D721Med (cell line): ENCODE results near the gene RTN3.

Experiments used
- DNase-seq: peaks from one replicate; pipeline ENCODE4 v3.0.0; 2011; ENCODE audit warnings: low spot score; ENCODE audit not compliant: insufficient read length
- FAIRE-seq: peaks from 2 replicates; lab custom pipeline; 2011; peaks lifted over from hg19 to GRCh38; lab: Jason Lieb, UNC
- TF ChIP-seq, protein P1 (sequence below): IDR thresholded peaks from 2 replicates; pipeline ENCODE4 v1.5.1; 2012; ENCODE audit warnings: mild to moderate bottlenecking, control low read depth; ENCODE audit not compliant: insufficient read depth; ENCODE audit errors: missing control alignments

RTN3 gene

DNA sequence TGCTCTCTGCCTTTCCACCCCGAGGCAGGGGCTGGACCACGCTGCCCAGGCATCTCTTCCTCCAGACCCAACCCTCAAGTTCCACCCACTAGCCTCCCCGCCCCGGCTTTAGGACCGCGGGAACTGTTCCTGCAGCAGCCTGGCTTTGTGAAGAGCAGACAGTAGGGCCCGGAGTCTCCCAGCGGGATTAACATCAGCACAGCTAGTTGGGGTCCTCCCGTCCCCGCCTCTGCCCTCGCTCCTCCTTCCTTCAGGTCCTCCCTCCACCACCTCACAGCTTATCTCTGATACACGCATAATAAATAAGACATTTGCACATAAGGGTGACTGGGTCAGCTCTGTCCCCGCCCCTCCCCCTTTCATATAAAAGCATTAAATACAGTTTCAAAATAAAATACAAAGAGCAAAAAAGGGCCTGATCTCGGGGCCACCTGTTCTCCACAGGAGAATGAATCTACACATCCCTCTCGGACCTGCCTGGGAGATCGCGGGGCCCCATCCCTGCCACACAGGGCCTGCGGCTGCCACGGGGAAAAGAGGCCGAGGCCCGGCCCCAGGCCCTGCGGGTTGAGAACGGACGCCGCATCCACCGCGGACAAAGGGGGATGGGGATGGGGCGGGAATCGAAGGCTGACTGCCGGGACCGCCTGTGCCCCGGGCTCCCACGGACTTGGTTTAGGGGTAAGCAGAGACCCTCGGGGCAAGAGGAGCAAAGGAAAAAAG is 80.8 kb downstream of the RTN3 start:
- no peak for DNase-seq
- TF ChIP-seq, protein P1, sequence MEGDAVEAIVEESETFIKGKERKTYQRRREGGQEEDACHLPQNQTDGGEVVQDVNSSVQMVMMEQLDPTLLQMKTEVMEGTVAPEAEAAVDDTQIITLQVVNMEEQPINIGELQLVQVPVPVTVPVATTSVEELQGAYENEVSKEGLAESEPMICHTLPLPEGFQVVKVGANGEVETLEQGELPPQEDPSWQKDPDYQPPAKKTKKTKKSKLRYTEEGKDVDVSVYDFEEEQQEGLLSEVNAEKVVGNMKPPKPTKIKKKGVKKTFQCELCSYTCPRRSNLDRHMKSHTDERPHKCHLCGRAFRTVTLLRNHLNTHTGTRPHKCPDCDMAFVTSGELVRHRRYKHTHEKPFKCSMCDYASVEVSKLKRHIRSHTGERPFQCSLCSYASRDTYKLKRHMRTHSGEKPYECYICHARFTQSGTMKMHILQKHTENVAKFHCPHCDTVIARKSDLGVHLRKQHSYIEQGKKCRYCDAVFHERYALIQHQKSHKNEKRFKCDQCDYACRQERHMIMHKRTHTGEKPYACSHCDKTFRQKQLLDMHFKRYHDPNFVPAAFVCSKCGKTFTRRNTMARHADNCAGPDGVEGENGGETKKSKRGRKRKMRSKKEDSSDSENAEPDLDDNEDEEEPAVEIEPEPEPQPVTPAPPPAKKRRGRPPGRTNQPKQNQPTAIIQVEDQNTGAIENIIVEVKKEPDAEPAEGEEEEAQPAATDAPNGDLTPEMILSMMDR: no peak
- no peak for FAIRE-seq

DNA sequence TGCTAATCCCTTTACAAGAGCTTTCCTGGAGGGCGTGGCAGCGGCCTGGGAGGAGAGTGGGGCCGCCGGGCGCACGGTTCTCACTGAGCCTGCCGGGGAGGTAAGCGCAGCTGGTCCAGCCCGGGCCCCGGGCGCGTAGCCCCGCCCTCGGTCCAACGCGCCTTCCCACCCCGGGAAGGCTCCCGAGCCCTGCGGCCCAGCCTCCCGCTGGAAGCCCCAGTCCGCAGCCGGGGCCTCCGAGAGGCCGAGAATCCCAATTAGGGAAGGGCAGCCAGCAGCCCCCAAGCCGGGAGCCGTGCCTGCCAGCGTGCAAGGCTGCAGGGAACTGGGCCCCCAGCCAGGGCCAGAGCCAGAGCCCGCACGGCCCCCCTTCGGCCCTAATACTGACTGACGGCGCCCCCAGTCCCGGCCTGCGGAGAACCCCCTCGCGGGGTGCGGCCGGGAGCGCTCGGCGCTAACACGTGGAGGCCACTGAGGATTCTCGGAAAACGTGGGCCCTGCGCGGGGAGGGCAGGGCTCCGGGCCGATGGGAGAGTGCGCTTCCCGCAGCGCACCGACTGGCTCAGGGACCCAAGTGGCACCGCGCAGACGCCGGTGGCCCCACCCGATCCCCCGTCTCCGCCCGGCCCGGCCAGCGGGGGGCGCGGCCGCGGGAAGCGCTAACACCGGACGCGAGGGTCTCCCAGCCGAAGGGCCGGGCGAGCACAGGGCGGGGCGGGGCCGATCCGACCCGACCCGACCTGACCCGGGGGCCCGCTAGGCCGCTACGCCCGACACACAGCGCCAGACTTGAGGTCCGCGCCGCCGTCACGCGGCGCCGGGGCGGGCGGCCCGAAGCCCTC is 81.6 kb downstream of the RTN3 start:
- TF ChIP-seq, protein P1: no peak
- FAIRE-seq: no peak

DNA sequence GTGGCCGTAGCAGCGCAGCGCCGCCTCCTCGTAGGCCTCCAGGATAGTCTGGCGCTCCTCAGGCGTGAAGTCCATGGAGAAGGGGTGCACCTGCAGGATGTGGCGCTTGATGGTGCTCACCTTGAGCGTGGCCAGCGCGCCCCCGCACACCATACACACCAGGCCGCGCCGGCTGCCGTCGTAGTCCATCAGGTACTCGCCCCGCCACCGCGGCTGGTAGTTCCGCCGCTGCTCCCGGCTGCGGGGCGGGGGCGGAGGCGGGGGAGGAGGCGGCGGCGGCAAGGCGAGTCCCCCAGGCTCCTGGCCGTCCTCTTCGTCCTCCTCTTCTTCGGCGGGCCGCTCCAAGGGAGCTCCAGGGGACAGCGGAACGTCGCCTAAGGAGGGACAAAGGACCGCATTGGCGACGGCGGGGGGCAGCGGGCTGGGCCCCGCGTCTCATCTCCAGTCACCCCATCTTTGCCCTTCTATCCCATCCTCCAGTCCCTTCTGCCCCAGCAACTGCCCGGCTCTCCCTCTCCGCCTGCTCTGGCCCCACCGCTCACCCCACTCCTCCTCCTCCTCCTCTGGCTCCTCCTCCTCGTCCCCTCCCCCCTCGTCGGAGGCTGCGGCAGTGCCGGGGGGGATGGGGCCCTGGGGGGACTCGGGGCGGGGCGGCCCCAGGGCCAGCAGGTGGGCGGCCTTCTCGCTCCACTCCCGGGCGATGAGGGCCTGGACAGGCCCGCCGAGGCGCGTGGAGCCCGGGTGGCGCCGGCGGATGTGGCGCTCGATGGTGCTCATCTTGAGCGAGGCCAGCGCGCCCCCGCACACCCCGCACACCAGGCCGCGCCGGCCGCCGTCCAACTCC is 82.4 kb downstream of the RTN3 start:
- DNase-seq (no peak), FAIRE-seq (no peak)
- TF ChIP-seq, protein P1: no peak

More for the DNA sequence above, 81.6 kb downstream of the RTN3 start:
- DNase-seq: no peak

DNA sequence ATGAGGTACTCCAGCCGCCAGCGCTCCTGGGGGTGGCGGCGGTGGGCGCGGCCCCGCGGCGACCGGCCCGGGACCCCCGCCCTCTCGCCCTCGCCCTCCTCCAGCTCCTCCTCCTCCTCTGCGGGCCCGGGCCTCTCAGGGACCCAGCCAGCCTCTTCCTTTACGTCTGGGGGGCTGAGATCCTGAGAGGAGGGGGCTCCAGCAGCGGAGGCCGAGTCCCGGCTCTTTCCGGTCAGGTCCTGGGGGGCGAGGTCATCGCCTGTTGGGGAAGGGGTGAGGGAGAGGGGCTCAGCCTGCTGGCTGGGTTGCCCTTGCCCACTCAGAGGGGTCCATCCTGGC is 83.0 kb downstream of the RTN3 start:
- DNase-seq (no peak), FAIRE-seq (no peak)
- TF ChIP-seq, protein P1: no peak

DNA sequence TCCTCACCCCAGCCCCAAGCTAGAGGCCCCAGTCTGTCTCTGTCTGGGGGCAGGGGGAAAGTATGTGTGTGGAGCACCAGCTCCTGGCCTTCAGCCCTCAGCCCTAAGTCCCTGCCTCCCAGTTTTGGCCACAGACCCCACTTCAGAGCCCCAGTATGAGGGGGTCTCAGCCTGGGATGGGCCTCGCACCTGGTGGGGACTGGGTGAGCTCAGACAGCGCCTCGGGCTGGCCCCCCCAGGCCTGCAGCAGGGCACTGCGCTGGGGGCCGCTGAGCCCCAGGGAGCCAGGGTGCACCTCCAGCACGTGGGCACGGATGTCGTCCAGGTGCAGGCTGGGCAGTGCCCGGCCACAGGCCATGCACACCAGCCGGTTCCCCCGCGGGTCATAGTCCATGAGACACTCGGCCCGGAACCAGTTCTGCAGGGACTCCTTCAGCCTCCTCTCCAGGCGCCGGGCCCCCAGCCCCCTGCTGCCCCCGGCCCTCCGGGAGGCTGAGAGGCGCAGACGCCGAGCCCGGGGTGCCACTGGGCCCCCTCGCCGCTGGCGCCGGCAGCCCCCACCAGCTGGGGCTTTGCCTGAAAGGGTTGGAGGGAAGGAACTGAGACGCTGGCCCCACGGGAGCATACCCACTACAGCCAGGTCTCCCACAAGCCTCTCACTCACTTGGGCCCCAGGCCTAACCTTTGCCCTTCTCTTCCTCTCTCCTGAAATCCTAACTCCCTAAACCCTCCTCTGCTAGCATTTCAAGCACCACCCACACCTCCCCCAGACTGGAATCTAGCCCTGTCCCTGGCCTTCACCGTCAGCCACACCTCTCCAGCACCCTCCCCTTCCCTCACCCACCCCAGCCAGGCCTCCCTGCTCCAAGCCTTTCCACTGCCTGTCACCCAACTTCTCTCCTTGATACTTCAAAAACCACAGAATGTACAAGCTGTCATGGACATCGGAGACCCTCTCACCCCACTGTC is 83.7 kb downstream of the RTN3 start:
- no peak for DNase-seq
- FAIRE-seq: no peak
- TF ChIP-seq, protein P1: no peak

DNA sequence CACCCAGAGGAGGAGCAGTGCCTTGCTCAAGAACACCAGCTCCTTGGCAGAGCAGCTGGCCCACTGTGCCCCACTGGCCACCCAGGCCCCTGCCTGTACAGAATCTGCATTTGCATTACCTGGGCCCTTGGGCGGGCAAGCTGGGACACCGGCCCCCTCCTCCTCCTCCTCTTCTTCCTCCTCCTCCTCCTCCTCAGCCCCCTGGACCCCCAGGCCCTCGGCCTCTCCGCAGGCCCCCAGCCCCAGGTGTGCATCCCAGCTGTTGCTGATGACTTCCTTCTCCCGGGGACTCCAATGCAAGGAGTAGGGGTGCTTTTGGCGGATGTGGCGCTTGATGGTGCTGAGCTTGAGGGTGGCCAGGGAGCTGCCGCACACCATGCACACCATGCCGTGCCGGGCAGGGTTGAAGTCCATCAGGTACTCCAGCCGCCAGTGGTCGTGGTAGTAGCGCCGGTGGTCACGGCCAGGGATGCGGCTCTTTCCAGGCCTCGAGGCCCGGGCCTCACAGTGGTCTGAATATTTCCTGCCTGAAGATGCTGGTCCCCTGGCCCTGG is 84.5 kb downstream of the RTN3 start:
- no peak for FAIRE-seq
- TF ChIP-seq, protein P1: no peak
- DNase-seq: no peak
